ENCODE measurements around the gene LRRC59. TPM values are rescaled to one million over a fixed set of nuclear protein-coding genes. Genes with fewer than 3 reads are reported as not detected.

LRRC59 gene
- total and polyA plus RNA-seq, 2 of the 13 experiments (the other 11 are each of a cell fraction or from before 2014, with no cell fraction given) = 87.3 to 222 TPM

GRCh38 chr17:50397111-50397918 lies at the start of gene LRRC59 (continued):
- TF ChIP-seq PCBP1 (IDR thresholded peaks at IDR 0.05; ENCODE audit: borderline replicate concordance, low read depth, low read length) (peak; percentile 94), ZNF446 (CRISPR knock-in tag; IDR thresholded peaks at IDR 0.05) (peak; percentile 93), MATR3 (CRISPR knock-in tag; IDR thresholded peaks at IDR 0.05) (no peak), PHB2 (IDR thresholded peaks at IDR 0.05; ENCODE audit: partially characterized antibody) (no peak), ZNF644 (CRISPR knock-in tag; IDR thresholded peaks at IDR 0.05; ENCODE audit: low read depth) (peak; percentile 39; the same call in 1 of the 2 replicates), ONECUT2 (CRISPR knock-in tag; IDR thresholded peaks at IDR 0.05) (peak; percentile 71), ZBTB44 (CRISPR knock-in tag; IDR thresholded peaks at IDR 0.05) (peak; percentile 98), FOXK1 (CRISPR knock-in tag; IDR thresholded peaks at IDR 0.05; ENCODE audit: borderline replicate concordance, low read depth) (peak; percentile 99), ZNF724P (CRISPR knock-in tag; IDR thresholded peaks at IDR 0.05; ENCODE audit: borderline replicate concordance) (peak; percentile 99), ZNF564 (CRISPR knock-in tag; IDR thresholded peaks at IDR 0.05) (peak; percentile 97), ZSCAN12 (CRISPR knock-in tag; IDR thresholded peaks at IDR 0.05) (no peak), ARNT2 (CRISPR knock-in tag; IDR thresholded peaks at IDR 0.05; ENCODE audit: low read depth) (peak; percentile 99), BORCS8-MEF2B (CRISPR knock-in tag; IDR thresholded peaks at IDR 0.05) (peak; percentile 100), ZNF569 (CRISPR knock-in tag; IDR thresholded peaks at IDR 0.05; ENCODE audit: borderline replicate concordance) (0 out of 2 replicates have a peak, but pooled peaks have one; percentile 93), USF2 (IDR thresholded peaks at IDR 0.05; ENCODE audit: low read depth, low read length) (no peak), USF2 (CRISPR knock-in tag; IDR thresholded peaks at IDR 0.05; ENCODE audit: borderline replicate concordance) (peak; percentile 43; the same call in 1 of the 2 replicates), ZNF33B (CRISPR knock-in tag; IDR thresholded peaks at IDR 0.05) (peak; percentile 95), CAMTA2 (CRISPR knock-in tag; IDR thresholded peaks at IDR 0.05; ENCODE audit: borderline replicate concordance) (peak; percentile 90; the same call in 1 of the 2 replicates), ETV5 (CRISPR knock-in tag; IDR thresholded peaks at IDR 0.05; ENCODE audit: borderline replicate concordance) (peak; percentile 88), NFATC3 (CRISPR knock-in tag; IDR thresholded peaks at IDR 0.05) (peak; percentile 73; the same call in 1 of the 2 replicates), HNRNPK (IDR thresholded peaks at IDR 0.05; ENCODE audit: low read depth, low read length, poor library complexity, severe bottlenecking) (peak; percentile 87), DMAP1 (CRISPR knock-in tag; IDR thresholded peaks at IDR 0.05) (peak; percentile 100), THRA (CRISPR knock-in tag; IDR thresholded peaks at IDR 0.05; ENCODE audit: borderline replicate concordance) (peak; percentile 94), SRY (CRISPR knock-in tag; IDR thresholded peaks at IDR 0.05) (peak; percentile 97), ZNF773 (CRISPR knock-in tag; IDR thresholded peaks at IDR 0.05; ENCODE audit: borderline replicate concordance) (peak; percentile 72; the same call in 1 of the 2 replicates), TGIF2 (CRISPR knock-in tag; IDR thresholded peaks at IDR 0.05) (peak; percentile 100), ZNF746 (CRISPR knock-in tag; IDR thresholded peaks at IDR 0.05) (peak; percentile 81; the same call in 1 of the 2 replicates)

Measured in HepG2 (cell line).